ENCODE measurements around the gene PCNX1. TPM values are rescaled to one million over a fixed set of nuclear protein-coding genes. Genes with fewer than 3 reads are reported as not detected.

The PCNX1 gene
- total RNA-seq, 4 donors from 2014 or later = 34.4 to 64.5 (median 42.0) TPM

DNA sequence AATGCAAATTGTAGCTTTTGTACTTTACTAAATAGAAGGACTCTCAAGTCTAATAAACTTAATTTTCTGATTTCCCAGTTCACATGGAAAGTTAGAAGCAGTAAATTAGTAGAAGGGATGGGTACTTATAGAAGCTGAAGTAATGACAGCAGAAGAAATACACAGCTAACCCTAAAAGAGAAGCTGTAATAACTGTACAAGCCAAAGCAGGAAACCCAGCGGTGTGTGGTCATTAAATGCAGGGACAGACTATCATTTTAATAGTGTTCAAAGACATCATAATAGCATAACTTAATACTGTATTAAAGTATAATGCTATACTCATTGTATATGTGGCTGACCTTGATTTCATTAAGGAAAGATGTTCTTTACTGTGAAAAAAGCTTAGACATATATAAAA, 74.9 kb downstream of the PCNX1 start:
- H3K4me1 ChIP-seq = peaks cover 10 to 22% of the 10 kb centered on the region in 2 donors
- in situ Hi-C loops (cut with MboI; ENCODE audit: low sequenced_read_pairs in 4 of 4) = no loop called here
- intact Hi-C loops (cut with DNase I; ENCODE audit: low total_unique reads) = no loop called here
- ATAC-seq = no peak
- no peak overlapping the region for H3K27ac ChIP-seq
- H3K9me3 ChIP-seq = no peaks in the 10 kb centered on the region
- DNase-seq = no peak
- peaks cover 0 to 18% of the 10 kb centered on the region in 2 donors for H3K36me3 ChIP-seq
- H3K27me3 ChIP-seq = no peaks in the 10 kb centered on the region
- no peak for TF ChIP-seq POLR2A (IDR thresholded peaks at IDR 0.05)
- TF ChIP-seq CTCF (IDR thresholded peaks at IDR 0.05 in 4 of 5, conservative IDR thresholded peaks at IDR 0.05 in 1 of 5) = no peak
- H3K4me3 ChIP-seq = no peak overlapping the region

GRCh38 chr14:70987041-70987440, 79.8 kb downstream of the PCNX1 start:
- no peaks in the 10 kb centered on the region for H3K27me3 ChIP-seq
- H3K4me3 ChIP-seq = no peak overlapping the region
- in situ Hi-C loops (cut with MboI; ENCODE audit: low sequenced_read_pairs in 4 of 4) (no loop called here), intact Hi-C loops (cut with DNase I; ENCODE audit: low total_unique reads) (no loop called here)
- no peak for TF ChIP-seq POLR2A (IDR thresholded peaks at IDR 0.05)
- no peak for TF ChIP-seq CTCF (IDR thresholded peaks at IDR 0.05 in 4 of 5, conservative IDR thresholded peaks at IDR 0.05 in 1 of 5)
- no peaks in the 10 kb centered on the region for H3K9me3 ChIP-seq
- H3K27ac ChIP-seq = no peak overlapping the region
- no peaks in the 10 kb centered on the region for H3K36me3 ChIP-seq
- DNase-seq (no peak), ATAC-seq (no peak)
- peaks cover 0 to 8% of the 10 kb centered on the region in 2 donors for H3K4me1 ChIP-seq

- in situ Hi-C loops (cut with MboI; ENCODE audit: low sequenced_read_pairs in 4 of 4) (no loop called here), intact Hi-C loops (cut with DNase I; ENCODE audit: low total_unique reads) (no loop called here)
- no peak overlapping the region for H3K27ac ChIP-seq
- no peak overlapping the region for H3K4me3 ChIP-seq
- DNase-seq = no peak
- no peaks in the 10 kb centered on the region for H3K36me3 ChIP-seq
- no peak for TF ChIP-seq POLR2A (IDR thresholded peaks at IDR 0.05)
- no peak for TF ChIP-seq CTCF (IDR thresholded peaks at IDR 0.05 in 4 of 5, conservative IDR thresholded peaks at IDR 0.05 in 1 of 5)
- H3K27me3 ChIP-seq = no peaks in the 10 kb centered on the region
- no peak for ATAC-seq
- H3K4me1 ChIP-seq = no peaks in the 10 kb centered on the region
- H3K9me3 ChIP-seq = no peaks in the 10 kb centered on the region
Measured at GRCh38 chr14:70988452-70988851, 81.2 kb downstream of the PCNX1 start.

DNA sequence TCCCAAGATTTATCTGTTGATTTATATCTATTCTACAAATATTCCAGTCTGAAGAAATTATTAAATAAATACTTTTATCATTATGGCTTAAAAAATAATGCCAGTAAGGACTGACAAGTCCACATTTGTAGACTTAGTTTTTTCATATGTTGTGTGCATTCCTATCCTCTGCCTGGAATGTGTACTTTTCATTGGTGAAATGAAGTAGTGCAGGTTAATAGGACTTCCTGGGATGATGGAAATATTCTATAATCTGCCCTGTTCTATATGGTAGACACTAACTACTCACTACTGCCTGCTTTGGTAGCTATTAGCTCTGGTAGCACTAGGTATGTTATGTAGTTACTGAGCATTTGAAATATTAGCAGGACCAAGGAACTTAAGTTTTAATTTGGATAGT, 86.7 kb downstream of the PCNX1 start:
- in situ Hi-C loops (cut with MboI; ENCODE audit: low sequenced_read_pairs in 4 of 4) = no loop called here
- no peak for TF ChIP-seq POLR2A (IDR thresholded peaks at IDR 0.05)
- TF ChIP-seq CTCF (IDR thresholded peaks at IDR 0.05 in 4 of 5, conservative IDR thresholded peaks at IDR 0.05 in 1 of 5) = no peak
- Histone ChIP-seq H3K27me3 (no peaks in the 10 kb centered on the region), H3K9me3 (no peaks in the 10 kb centered on the region), H3K36me3 (peaks cover 0 to 11% of the 10 kb centered on the region in 2 donors), H3K27ac (no peak overlapping the region), H3K4me3 (no peak overlapping the region), H3K4me1 (no peaks in the 10 kb centered on the region)
- no peak for DNase-seq
- intact Hi-C loops (cut with DNase I; ENCODE audit: low total_unique reads) = no loop called here
- no peak for ATAC-seq

DNA sequence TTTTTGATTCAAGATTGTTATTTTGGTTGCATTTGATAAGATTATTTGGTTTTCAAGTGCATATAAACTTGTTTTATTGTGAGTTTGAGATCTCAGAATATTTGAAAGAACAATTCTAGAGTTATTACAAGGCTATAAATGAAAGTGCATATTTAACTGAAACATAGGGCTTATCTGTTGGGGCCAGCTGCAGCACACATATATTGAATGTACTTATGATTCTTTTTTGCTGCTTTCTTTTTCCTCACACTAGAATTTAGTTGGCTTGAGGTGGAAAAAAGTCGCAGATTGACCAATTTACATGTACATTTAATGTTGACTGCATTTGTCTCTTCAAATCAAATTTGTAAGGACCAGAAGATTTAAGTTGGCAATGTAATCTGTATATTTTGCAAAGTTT, 88.0 kb downstream of the PCNX1 start:
- Histone ChIP-seq H3K9me3 (no peaks in the 10 kb centered on the region), H3K27ac (no peak overlapping the region), H3K27me3 (no peaks in the 10 kb centered on the region), H3K36me3 (peaks cover 0 to 11% of the 10 kb centered on the region in 2 donors), H3K4me1 (no peaks in the 10 kb centered on the region), H3K4me3 (no peak overlapping the region)
- DNase-seq (no peak), ATAC-seq (no peak)
- no peak for TF ChIP-seq POLR2A (IDR thresholded peaks at IDR 0.05)
- TF ChIP-seq CTCF (IDR thresholded peaks at IDR 0.05 in 4 of 5, conservative IDR thresholded peaks at IDR 0.05 in 1 of 5) = no peak
- intact Hi-C loops (cut with DNase I; ENCODE audit: low total_unique reads) (no loop called here), in situ Hi-C loops (cut with MboI; ENCODE audit: low sequenced_read_pairs in 4 of 4) (no loop called here)

Measured in gastrocnemius medialis (tissue), 4 donors.